Osteocyte (in vitro differentiated cells): Measurements from ENCODE around the gene ISY1. TPM values are rescaled to one million over a fixed set of nuclear protein-coding genes. Genes with fewer than 3 reads are reported as not detected.
"Not testable (repeated sequence)": the region's sequence is repeated elsewhere in the genome, so short reads cannot be mapped to it uniquely, and the experiment has no call there.

Experiments
- DNase-seq: peaks from one replicate; pipeline ENCODE4 v3.0.0; 2021; ENCODE audit warnings: mixed read lengths; ENCODE audit not compliant: unreplicated experiment; ENCODE audit errors: extremely low spot score
- H3K27ac Mint-ChIP-seq: one replicate; pipeline ENCODE4 v1.8.0; 2021; ENCODE audit warnings: mild to moderate bottlenecking, mixed read lengths; ENCODE audit not compliant: unreplicated experiment
- H3K27me3 Mint-ChIP-seq: one replicate; pipeline ENCODE4 v1.8.0; 2021; ENCODE audit warnings: mixed read lengths; ENCODE audit not compliant: unreplicated experiment
- H3K36me3 Mint-ChIP-seq: one replicate; pipeline ENCODE4 v1.8.0; 2021; ENCODE audit warnings: mixed read lengths; ENCODE audit not compliant: unreplicated experiment
- H3K4me1 Mint-ChIP-seq: one replicate; pipeline ENCODE4 v1.8.0; 2021; ENCODE audit warnings: mixed read lengths; ENCODE audit not compliant: unreplicated experiment
- H3K4me3 Mint-ChIP-seq: one replicate; pipeline ENCODE4 v1.8.0; 2021; ENCODE audit warnings: mild to moderate bottlenecking, moderate library complexity, mixed read lengths; ENCODE audit not compliant: unreplicated experiment
- H3K9me3 Mint-ChIP-seq: one replicate; pipeline ENCODE4 v1.8.0; 2021; ENCODE audit warnings: mixed read lengths; ENCODE audit not compliant: unreplicated experiment
- CTCF ChIP-seq: fragments of 200-600 bp; sonication (generic); IDR thresholded peaks from 2 replicates; pipeline ENCODE4 v1.5.0; 2021; ENCODE audit warnings: antibody characterized with exemption, mild to moderate bottlenecking, moderate library complexity
- total RNA-seq: library from RNA; stranded (reverse); gene quantifications from 2 replicates; pipeline ENCODE4 v1.2.1, GENCODE V29; 2021

Gene ISY1
- total RNA-seq, 1 donor from 2014 or later: 42.6 TPM

GRCh38 chr3:129185783-129186182, 24.9 kb upstream of the ISY1 start:
- Mint-ChIP-seq H3K36me3 (peaks cover 3% of the 10 kb centered on the region), H3K9me3 (no peaks in the 10 kb centered on the region), H3K27ac (no peak overlapping the region), H3K4me3 (no peak overlapping the region), H3K4me1 (peaks cover 24% of the 10 kb centered on the region), H3K27me3 (no peaks in the 10 kb centered on the region)
- no peak for TF ChIP-seq CTCF
- no peak for DNase-seq

GRCh38 chr3:129184784-129185542, 24.1 kb upstream of the ISY1 start:
- DNase-seq, H3K36me3 Mint-ChIP-seq, H3K27me3 Mint-ChIP-seq, H3K9me3 Mint-ChIP-seq: not testable (repeated sequence)
- H3K4me1 Mint-ChIP-seq: peaks cover 32% of the 10 kb centered on the region
- peak overlapping the region; percentile 95 for H3K4me3 Mint-ChIP-seq
- peak overlapping the region; percentile 94 for H3K27ac Mint-ChIP-seq

GRCh38 chr3:129184396-129184657, 23.5 kb upstream of the ISY1 start:
- peaks cover 36% of the 10 kb centered on the region for H3K4me1 Mint-ChIP-seq
- no peaks in the 10 kb centered on the region for H3K9me3 Mint-ChIP-seq
- DNase-seq: no peak
- TF ChIP-seq CTCF: no peak
- H3K4me3 Mint-ChIP-seq: peak overlapping the region; percentile 95
- peaks cover 10% of the 10 kb centered on the region for H3K36me3 Mint-ChIP-seq
- no peaks in the 10 kb centered on the region for H3K27me3 Mint-ChIP-seq
- H3K27ac Mint-ChIP-seq: peak overlapping the region; percentile 94

- TF ChIP-seq CTCF: no peak
- H3K36me3 Mint-ChIP-seq: peaks cover 12% of the 10 kb centered on the region
- H3K4me1 Mint-ChIP-seq: peaks cover 41% of the 10 kb centered on the region
- peak within 1 kb of the TSS; percentile 95 for H3K4me3 Mint-ChIP-seq
- H3K27me3 Mint-ChIP-seq: no peaks in the 10 kb centered on the region
- H3K9me3 Mint-ChIP-seq: no peaks in the 10 kb centered on the region
- peak within 1 kb of the TSS; percentile 94 for H3K27ac Mint-ChIP-seq
- peak; percentile 96 for DNase-seq
Observed at GRCh38 chr3:129183569-129184395, 22.9 kb upstream of the ISY1 start, which contains the start of gene CNBP. TSS of gene CNBP (minus strand) at chr3:129183896. CDS start at chr3:129171757, 12,139 bp downstream.

- no peak for TF ChIP-seq CTCF
- H3K27me3 Mint-ChIP-seq: no peaks in the 10 kb centered on the region
- H3K27ac Mint-ChIP-seq: peak overlapping the region; percentile 94
- no peak for DNase-seq
- H3K36me3 Mint-ChIP-seq: peaks cover 15% of the 10 kb centered on the region
- H3K4me1 Mint-ChIP-seq: peaks cover 44% of the 10 kb centered on the region
- H3K4me3 Mint-ChIP-seq: peak overlapping the region; percentile 95
- H3K9me3 Mint-ChIP-seq: no peaks in the 10 kb centered on the region
Observed at GRCh38 chr3:129182390-129183185, 21.7 kb upstream of the ISY1 start.
